ENCODE data around the gene PARP11.

Gene PARP11

GRCh38 chr12:3795492-3796133 is 77.6 kb downstream of the PARP11 start:
- TF ChIP-seq, protein P1, sequence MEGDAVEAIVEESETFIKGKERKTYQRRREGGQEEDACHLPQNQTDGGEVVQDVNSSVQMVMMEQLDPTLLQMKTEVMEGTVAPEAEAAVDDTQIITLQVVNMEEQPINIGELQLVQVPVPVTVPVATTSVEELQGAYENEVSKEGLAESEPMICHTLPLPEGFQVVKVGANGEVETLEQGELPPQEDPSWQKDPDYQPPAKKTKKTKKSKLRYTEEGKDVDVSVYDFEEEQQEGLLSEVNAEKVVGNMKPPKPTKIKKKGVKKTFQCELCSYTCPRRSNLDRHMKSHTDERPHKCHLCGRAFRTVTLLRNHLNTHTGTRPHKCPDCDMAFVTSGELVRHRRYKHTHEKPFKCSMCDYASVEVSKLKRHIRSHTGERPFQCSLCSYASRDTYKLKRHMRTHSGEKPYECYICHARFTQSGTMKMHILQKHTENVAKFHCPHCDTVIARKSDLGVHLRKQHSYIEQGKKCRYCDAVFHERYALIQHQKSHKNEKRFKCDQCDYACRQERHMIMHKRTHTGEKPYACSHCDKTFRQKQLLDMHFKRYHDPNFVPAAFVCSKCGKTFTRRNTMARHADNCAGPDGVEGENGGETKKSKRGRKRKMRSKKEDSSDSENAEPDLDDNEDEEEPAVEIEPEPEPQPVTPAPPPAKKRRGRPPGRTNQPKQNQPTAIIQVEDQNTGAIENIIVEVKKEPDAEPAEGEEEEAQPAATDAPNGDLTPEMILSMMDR (IDR thresholded peaks at IDR 0.05) = no peak
- H3K4me3 ChIP-seq = no peak overlapping the region
- no peak for DNase-seq (ENCODE audit: low spot score)
- H3K27ac ChIP-seq = no peak overlapping the region

GRCh38 chr12:3795066-3795465 is 78.1 kb downstream of the PARP11 start:
- H3K27ac ChIP-seq = no peak overlapping the region

GRCh38 chr12:3792623-3793288 is 80.4 kb downstream of the PARP11 start:
- no peak overlapping the region for H3K4me3 ChIP-seq
- H3K27ac ChIP-seq = no peak overlapping the region
- DNase-seq (ENCODE audit: low spot score) = no peak
- TF ChIP-seq, protein P1 (IDR thresholded peaks at IDR 0.05) = no peak

More at GRCh38 chr12:3795066-3795465, 78.1 kb downstream of the PARP11 start:
- TF ChIP-seq, protein P1 (IDR thresholded peaks at IDR 0.05) = no peak
- DNase-seq (ENCODE audit: low spot score) = no peak
- no peak overlapping the region for H3K4me3 ChIP-seq

- TF ChIP-seq, protein P1 (IDR thresholded peaks at IDR 0.05) = no peak
- Histone ChIP-seq H3K27ac (no peak overlapping the region), H3K4me3 (no peak overlapping the region)
- no peak for DNase-seq (ENCODE audit: low spot score)
Measured at GRCh38 chr12:3791256-3791874, 81.8 kb downstream of the PARP11 start.

DNA sequence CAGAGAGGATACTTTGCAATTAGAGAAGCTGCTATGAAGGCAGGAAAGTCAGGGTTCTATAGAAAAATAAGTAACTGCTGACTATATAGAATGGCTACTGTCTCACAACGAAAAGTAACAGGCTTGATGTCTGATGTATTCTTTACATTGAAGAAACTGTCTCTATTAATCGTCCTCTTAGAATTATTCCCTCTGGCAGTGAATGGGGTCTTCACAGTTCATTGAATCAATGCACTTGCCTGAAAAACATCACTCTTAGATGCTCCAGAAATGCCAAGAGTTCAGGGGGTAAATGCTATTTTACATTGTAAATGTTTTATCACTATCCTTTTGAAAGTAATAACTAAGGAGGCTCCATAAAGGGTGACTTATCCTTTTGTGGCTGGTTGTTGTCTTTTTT is 82.6 kb downstream of the PARP11 start:
- no peak overlapping the region for H3K27ac ChIP-seq
- H3K4me3 ChIP-seq = no peak overlapping the region
- TF ChIP-seq, protein P1 (IDR thresholded peaks at IDR 0.05) = no peak
- DNase-seq (ENCODE audit: low spot score) = no peak

DNA sequence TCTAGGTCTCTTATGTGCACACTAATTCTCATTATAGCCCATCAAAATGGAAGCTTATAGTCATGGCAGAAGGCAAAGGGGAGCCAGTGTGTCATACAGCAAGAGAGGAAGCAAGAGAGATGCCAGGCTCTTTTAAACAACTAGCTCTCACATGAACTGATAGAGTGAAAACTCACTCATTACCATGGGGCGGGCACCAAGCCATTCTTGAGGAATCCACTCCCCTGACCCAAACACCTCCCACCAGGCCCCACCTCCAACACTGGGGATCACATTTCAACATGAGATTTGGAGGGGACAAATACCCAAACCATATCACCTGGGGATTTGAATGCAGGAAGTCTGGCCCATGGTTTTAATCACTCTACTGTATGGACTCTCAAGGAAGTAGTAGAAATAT is 83.4 kb downstream of the PARP11 start:
- DNase-seq (ENCODE audit: low spot score) = no peak
- TF ChIP-seq, protein P1 (IDR thresholded peaks at IDR 0.05) = no peak
- Histone ChIP-seq H3K4me3 (no peak overlapping the region), H3K27ac (no peak overlapping the region)
